H1 (cell line): ENCODE data around the gene C14orf93. TPM values are rescaled to one million over a fixed set of nuclear protein-coding genes. Genes with fewer than 3 reads are reported as not detected.

ENCODE experiments used
- CTCF ChIA-PET: fragments of 300-600 bp; sonication (Branson Sonifier 250); formaldehyde crosslinking; loops from one replicate; lab custom pipeline; 2021; ENCODE audit not compliant: partially characterized antibody; lab: Charles Lee
- POLR2A ChIA-PET: fragments of 300-600 bp; sonication (Branson Sonifier 250); formaldehyde crosslinking; loops from one replicate; lab custom pipeline; 2021; ENCODE audit warnings: inconsistent platforms; ENCODE audit not compliant: partially characterized antibody; lab: Charles Lee
- DNase-seq, 2 experiments: peaks; one replicate each; pipeline versions ENCODE4 v3.0.0 to v3.0.0-alpha.2; 2010 to 2022; ENCODE audit warnings: low spot score in 2 of 2, low read depth in 1 of 2, mixed read lengths in 1 of 2
- FAIRE-seq: peaks from 2 replicates; lab custom pipeline; 2011; peaks lifted over from hg19 to GRCh38; lab: Jason Lieb, UNC
- H2AFZ ChIP-seq: 2 replicates; pipeline ENCODE4 v1.8.1; 2012; ENCODE audit warnings: low read length, inconsistent platforms
- H2AK5ac ChIP-seq: 2 replicates; pipeline ENCODE4 v1.6.1; 2013; ENCODE audit warnings: low read depth, low read length
- H2BK120ac ChIP-seq: replicated peaks from 2 replicates; pipeline ENCODE3; 2013; ENCODE audit warnings: low read depth, low read length, inconsistent platforms
- H2BK12ac ChIP-seq: 2 replicates; pipeline ENCODE4 v1.6.1; 2013; ENCODE audit warnings: low read depth, low read length
- H2BK15ac ChIP-seq: 2 replicates; pipeline ENCODE4 v1.6.1; 2013; ENCODE audit warnings: low read length
- H2BK20ac ChIP-seq: 2 replicates; pipeline ENCODE4 v1.6.1; 2013; ENCODE audit warnings: low read length
- H2BK5ac ChIP-seq: 2 replicates; pipeline ENCODE4 v1.6.1; 2013; ENCODE audit warnings: low read depth, low read length
- H3K14ac ChIP-seq: 2 replicates; pipeline ENCODE4 v1.6.1; 2013; ENCODE audit warnings: inconsistent platforms; ENCODE audit not compliant: insufficient read length
- H3K18ac ChIP-seq: 2 replicates; pipeline ENCODE4 v1.6.1; 2013; ENCODE audit warnings: low read length; ENCODE audit errors: extremely low read depth
- H3K23ac ChIP-seq: 2 replicates; pipeline ENCODE4 v1.6.1; 2013; ENCODE audit warnings: inconsistent platforms; ENCODE audit not compliant: insufficient read length
- H3K23me2 ChIP-seq: 2 replicates; pipeline ENCODE4 v1.6.1; 2013; ENCODE audit warnings: low read depth, low read length
- H3K27ac ChIP-seq: 2 replicates; pipeline ENCODE4 v1.6.1; 2011; ENCODE audit warnings: low read depth, low read length, inconsistent platforms
- H3K27me3 ChIP-seq, 4 experiments: replicated peaks in 1 of 4; 1 replicate in 1 of 4; 2 replicates in 3 of 4; pipeline versions ENCODE4 v1.6.1 to v1.8.1; 2011 to 2013; ENCODE audit warnings: low read length in 3 of 4, mild to moderate bottlenecking in 3 of 4, inconsistent platforms in 2 of 4, mixed read lengths in 2 of 4, moderate library complexity in 1 of 4; ENCODE audit not compliant: control insufficient read depth in 3 of 4, insufficient read depth in 3 of 4; ENCODE audit errors: extremely low read depth in 1 of 4
- H3K36me3 ChIP-seq, 4 experiments: 2 replicates each; pipeline versions ENCODE4 v1.6.1 to v1.8.1; 2011 to 2013; ENCODE audit warnings: mild to moderate bottlenecking in 4 of 4, low read length in 3 of 4, moderate library complexity in 2 of 4, control low read depth in 1 of 4, inconsistent platforms in 1 of 4; ENCODE audit not compliant: insufficient read depth in 4 of 4, control insufficient read depth in 2 of 4
- H3K4ac ChIP-seq: replicated peaks from 2 replicates; pipeline ENCODE3; 2013; ENCODE audit warnings: low read length, low read depth, mixed read lengths, inconsistent platforms; ENCODE audit not compliant: insufficient read length
- H3K4me1 ChIP-seq, 4 experiments: replicated peaks in 1 of 4; 1 replicate in 1 of 4; 2 replicates in 3 of 4; pipeline versions ENCODE4 v1.6.1 to v1.8.1; 2011 to 2013; ENCODE audit warnings: low read length in 3 of 4, inconsistent platforms in 2 of 4, mixed read lengths in 1 of 4; ENCODE audit not compliant: insufficient read depth in 4 of 4, control insufficient read depth in 3 of 4
- H3K4me2 ChIP-seq, 2 experiments: 2 replicates each; pipeline versions ENCODE4 v1.6.1 to v1.8.1; 2011 to 2013; ENCODE audit warnings: low read depth in 2 of 2, low read length in 2 of 2, control low read depth in 1 of 2, inconsistent platforms in 1 of 2, mild to moderate bottlenecking in 1 of 2; ENCODE audit not compliant: insufficient read depth in 1 of 2
- H3K4me3 ChIP-seq, 4 experiments: fragments of 200-600, 300-600 bp in 1 of 4; sonication (generic), shearing (Covaris generic), sonication (Bioruptor Twin) in 1 of 4; 2 replicates each; pipeline versions ENCODE4 v1.5.1 to v1.8.1; 2011 to 2016; ENCODE audit warnings: low read length in 4 of 4, low read depth in 3 of 4, control low read depth in 2 of 4, inconsistent platforms in 2 of 4, mild to moderate bottlenecking in 2 of 4, mixed read lengths in 1 of 4, moderate library complexity in 1 of 4; ENCODE audit not compliant: insufficient read depth in 2 of 4; ENCODE audit errors: extremely low read depth in 1 of 4
- H3K56ac ChIP-seq: replicated peaks from 2 replicates; pipeline ENCODE3; 2013; ENCODE audit warnings: low read depth, mild to moderate bottlenecking, mixed read lengths, low read length, inconsistent platforms; ENCODE audit not compliant: insufficient read length
- H3K79me1 ChIP-seq: 2 replicates; pipeline ENCODE4 v1.6.1; 2013; ENCODE audit warnings: low read depth, low read length, control low read depth
- H3K79me2 ChIP-seq, 2 experiments: 2 replicates each; pipeline versions ENCODE4 v1.6.1 to v1.8.1; 2012 to 2013; ENCODE audit warnings: low read length in 2 of 2, mild to moderate bottlenecking in 2 of 2, inconsistent platforms in 1 of 2; ENCODE audit not compliant: insufficient read depth in 2 of 2, control insufficient read depth in 1 of 2
- H3K9ac ChIP-seq, 4 experiments: replicated peaks in 1 of 4; 1 replicate in 1 of 4; 2 replicates in 3 of 4; pipeline versions ENCODE4 v1.6.1 to v1.8.1; 2011 to 2013; ENCODE audit warnings: low read depth in 3 of 4, low read length in 3 of 4, control low read depth in 2 of 4, mild to moderate bottlenecking in 2 of 4, moderate library complexity in 2 of 4, inconsistent platforms in 1 of 4; ENCODE audit errors: extremely low read depth in 1 of 4
- H3K9me3 ChIP-seq, 2 experiments: 2 replicates each; pipeline versions ENCODE4 v1.6.1 to v1.8.1; 2012 to 2013; ENCODE audit warnings: mild to moderate bottlenecking in 2 of 2, moderate library complexity in 2 of 2, control low read depth in 1 of 2, inconsistent platforms in 1 of 2, low read depth in 1 of 2, low read length in 1 of 2, mixed read lengths in 1 of 2; ENCODE audit not compliant: insufficient read depth in 2 of 2
- H4K20me1 ChIP-seq, 2 experiments: replicated peaks in 1 of 2; 2 replicates each; pipeline versions ENCODE3 to v1.8.1; 2011 to 2013; ENCODE audit warnings: inconsistent platforms in 2 of 2, low read length in 2 of 2, mild to moderate bottlenecking in 1 of 2; ENCODE audit not compliant: insufficient read depth in 2 of 2, control insufficient read depth in 1 of 2
- H4K5ac ChIP-seq: 2 replicates; pipeline ENCODE4 v1.6.1; 2013; ENCODE audit warnings: low read length, low read depth, mixed read lengths, inconsistent platforms; ENCODE audit not compliant: insufficient read length
- H4K8ac ChIP-seq: 2 replicates; pipeline ENCODE4 v1.8.0; 2013; ENCODE audit warnings: mild to moderate bottlenecking, moderate library complexity, low read length, inconsistent platforms; ENCODE audit not compliant: insufficient read depth; ENCODE audit errors: extremely low read depth
- H4K91ac ChIP-seq: replicated peaks from 2 replicates; pipeline ENCODE3; 2013; ENCODE audit warnings: low read length, mixed read lengths, inconsistent platforms; ENCODE audit not compliant: insufficient read length
- ATF2 ChIP-seq: IDR thresholded peaks from 2 replicates; pipeline ENCODE4 v1.6.1; 2012; ENCODE audit warnings: low read length, inconsistent platforms
- BACH1 ChIP-seq: IDR thresholded peaks from 2 replicates; pipeline ENCODE4 v1.6.1; 2012; ENCODE audit warnings: low read length, improper control_type of control experiment
- BCL11A ChIP-seq, 2 experiments: IDR thresholded peaks; one replicate each; pipeline ENCODE4 v1.6.1; 2011; ENCODE audit warnings: low read depth in 2 of 2, low read length in 2 of 2, mild to moderate bottlenecking in 2 of 2
- BRCA1 ChIP-seq: IDR thresholded peaks from 2 replicates; pipeline ENCODE4 v1.6.1; 2012; ENCODE audit warnings: low read depth, low read length, improper control_type of control experiment
- CBX5 ChIP-seq: fragments of 300-800, 300-1000 bp; sonication (generic); IDR thresholded peaks from 2 replicates; pipeline ENCODE4 v1.7.1; 2016; ENCODE audit warnings: antibody characterized with exemption, low read length, low read depth
- CHD1 ChIP-seq: IDR thresholded peaks from 2 replicates; pipeline ENCODE4 v1.6.1; 2012; ENCODE audit warnings: low read depth, low read length, improper control_type of control experiment
- CREB1 ChIP-seq: IDR thresholded peaks from 2 replicates; pipeline ENCODE4 v1.6.1; 2012; ENCODE audit warnings: inconsistent platforms
- GTF2F1 ChIP-seq: IDR thresholded peaks from 2 replicates; pipeline ENCODE4 v1.6.1; 2012; ENCODE audit warnings: low read depth, low read length, improper control_type of control experiment, borderline replicate concordance
- POLR2A ChIP-seq, 2 experiments: IDR thresholded peaks; 1 replicate in 1 of 2; 2 replicates in 1 of 2; pipeline ENCODE4 v1.6.1; 2011; ENCODE audit warnings: low read depth in 2 of 2, low read length in 2 of 2, mild to moderate bottlenecking in 2 of 2; ENCODE audit errors: control extremely low read depth in 1 of 2
- YY1 ChIP-seq: IDR thresholded peaks from 2 replicates; pipeline ENCODE4 v1.6.1; 2011; ENCODE audit warnings: low read depth, mild to moderate bottlenecking, low read length
- WGBS, 2 experiments: shearing (Covaris generic) in 1 of 2; methylation state at CpG; one replicate each; pipeline versions ENCODE4 v1.1.6 to v1.1.7; 2013 to 2015; ENCODE audit warnings: low lambda C conversion rate in 2 of 2, mixed read lengths in 2 of 2, inconsistent platforms in 1 of 2, low coverage in 1 of 2, missing lambda C conversion rate in 1 of 2; ENCODE audit not compliant: insufficient replicate concordance in 2 of 2, insufficient coverage in 1 of 2, insufficient read length in 1 of 2; ENCODE audit errors: extremely low coverage in 1 of 2, missing lambda C conversion rate in 1 of 2; 5-methylcytosine and 5-hydroxymethylcytosine counted together
- polyA plus RNA-seq, 7 experiments: library from polyadenylated mRNA; depleted of rRNA in 3 of 7; stranded (reverse) in 5 of 7; unstranded in 2 of 7; fragments of >200 nt in 5 of 7; fragments of 200-250 nt in 2 of 7; gene quantifications; 1 replicate in 5 of 7; 2 replicates in 1 of 7; 4 replicates in 1 of 7; pipeline versions ENCODE4 v1.2.1 to v1.2.3, GENCODE V29; 2011 to 2013; ENCODE audit warnings: missing spikeins in 2 of 7, mixed read lengths in 2 of 7
- total RNA-seq: library from RNA; stranded (reverse); fragmentation: NEBNext Ultra II Directional; extraction: Animal tissue kit (Norgen Biotek cat#: 25700); gene quantifications from 2 replicates; pipeline ENCODE4 v1.2.1, GENCODE V29; 2021

The C14orf93 gene
- total and polyA plus RNA-seq, 2 of the 8 experiments (the other 6 are each of a cell fraction or from before 2014, with no cell fraction given) = 7.8 to 8.2 TPM

- 95% methylated on average over 9 of the region's 9 CpGs; no CpG with 5 or more reads in 1 of the 2 experiments for WGBS, 2 experiments
- H3K14ac ChIP-seq = no peak overlapping the region
- TF ChIP-seq CHD1 = no peak
- no peak for TF ChIP-seq CREB1
- TF ChIP-seq BACH1 = no peak
- no peak for TF ChIP-seq YY1
- no peak for TF ChIP-seq CBX5
- no peak for TF ChIP-seq BCL11A (IDR thresholded peaks at IDR 0.05; ENCODE audit: low read depth in 2 of 2, low read length in 2 of 2)
- TF ChIP-seq ATF2 = no peak
- no peak for TF ChIP-seq GTF2F1
- no peak for TF ChIP-seq POLR2A (IDR thresholded peaks at IDR 0.05; ENCODE audit: control extremely low read depth in 1 of 2, low read depth in 2 of 2, low read length in 2 of 2)
- TF ChIP-seq BRCA1 = no peak
- TF ChIP-seq, all 59 proteins: peak for 0
- Histone ChIP-seq H3K9me3 (no peaks in the 10 kb centered on the region), H4K91ac (no peak overlapping the region), H4K20me1 (no peaks in the 10 kb centered on the region), H3K9ac (no peak overlapping the region), H3K23ac (no peak overlapping the region), H2BK15ac (no peak overlapping the region), H3K27ac (no peak overlapping the region), H3K36me3 (peaks cover 0 to 10% (median 3%) of the 10 kb centered on the region in 4 experiments; a peak in 5 of 8 replicates), H2BK5ac (no peak overlapping the region), H3K4me3 (no peak overlapping the region), H4K5ac (no peak overlapping the region), H3K79me2 (no peaks in the 10 kb centered on the region), H2AK5ac (no peak overlapping the region), H3K18ac (no peak overlapping the region), H3K27me3 (no peaks in the 10 kb centered on the region), H3K4me2 (no peak overlapping the region), H3K4ac (no peak overlapping the region), H4K8ac (no peak overlapping the region), H3K56ac (no peak overlapping the region), H2BK20ac (no peak overlapping the region), H2AFZ (no peak overlapping the region), H2BK120ac (no peak overlapping the region), H3K4me1 (peaks cover 0 to 7% (median 0%) of the 10 kb centered on the region in 4 experiments; a peak in 1 of 7 replicates), H3K79me1 (no peaks in the 10 kb centered on the region; the same call in 1 of the 2 replicates), H2BK12ac (no peak overlapping the region), H3K23me2 (no peaks in the 10 kb centered on the region)
- FAIRE-seq (no peak), DNase-seq (no peak)
- CTCF ChIA-PET = interaction anchor here (0.7 to 29.2 kb wide), 5 partner anchors 9 to 75 kb away, joined by 3 to 785 read pairs (median 3); partner anchors contain the start of gene AJUBA
- POLR2A ChIA-PET = interaction anchor here (1.0 to 1.7 kb wide), 6 partner anchors 15 to 76 kb away, joined by 3 to 5 read pairs (median 4); partner anchors contain the start of gene PSMB5
Measured at GRCh38 chr14:23049011-23049410, 39.1 kb upstream of the C14orf93 start.
